ENCODE measurements around the gene FAR2.

DNA sequence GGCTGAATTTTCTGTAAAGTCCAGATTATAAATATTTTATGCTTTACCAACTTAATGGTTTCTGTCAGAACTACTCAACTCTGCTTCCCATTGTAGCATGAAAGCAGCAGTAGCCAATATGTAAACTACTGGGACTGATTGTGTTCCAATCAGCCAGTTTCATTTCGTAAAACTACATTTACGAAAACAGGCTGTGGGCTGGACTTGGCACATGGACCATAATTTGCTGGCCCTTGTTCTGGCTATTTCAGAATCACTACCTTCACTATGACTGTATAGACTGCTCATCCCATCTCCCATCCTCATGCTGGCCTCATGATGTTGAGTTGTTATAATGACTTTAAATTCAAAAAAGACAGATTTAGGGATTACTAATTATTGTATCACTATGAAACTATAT lies 38.7 kb downstream of the FAR2 start:
- TF ChIP-seq, protein P1, sequence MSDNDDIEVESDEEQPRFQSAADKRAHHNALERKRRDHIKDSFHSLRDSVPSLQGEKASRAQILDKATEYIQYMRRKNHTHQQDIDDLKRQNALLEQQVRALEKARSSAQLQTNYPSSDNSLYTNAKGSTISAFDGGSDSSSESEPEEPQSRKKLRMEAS (IDR thresholded peaks at IDR 0.05), result no peak
- no peak for TF ChIP-seq CTCF (IDR thresholded peaks at IDR 0.05; ENCODE audit: low read depth, low read length, missing input control)
- TF ChIP-seq REST (IDR thresholded peaks at IDR 0.05), result no peak
- no peak for TF ChIP-seq HNF4A (conservative IDR thresholded peaks at IDR 0.05)
- TF ChIP-seq TAF1 (conservative IDR thresholded peaks at IDR 0.05), result no peak
- no peak for TF ChIP-seq YY1 (IDR thresholded peaks at IDR 0.05)
